CD4-positive, alpha-beta T cell treated with Interleukin-6 for 4 hours (primary cell): Measurements from ENCODE around the gene SFI1.

Source experiments
- DNase-seq: peaks from one replicate; pipeline ENCODE4 v3.0.0-alpha.2; 2020; ENCODE audit warnings: mixed read lengths

Gene SFI1

GRCh38 chr22:31602259-31602952 is 106.1 kb downstream of the SFI1 start:
- DNase-seq: no peak

GRCh38 chr22:31603081-31603525 is 106.8 kb downstream of the SFI1 start:
- DNase-seq: no peak

GRCh38 chr22:31603574-31603973 is 107.2 kb downstream of the SFI1 start:
- DNase-seq: no peak

- no peak for DNase-seq
These were observed 107.9 kb downstream of the SFI1 start for GRCh38 chr22:31604137-31604705.

- no peak for DNase-seq
These were observed 108.7 kb downstream of the SFI1 start for GRCh38 chr22:31604746-31605705.

GRCh38 chr22:31605851-31606585 is 109.7 kb downstream of the SFI1 start:
- DNase-seq: no peak

- DNase-seq: no peak
These were observed 111.4 kb downstream of the SFI1 start for GRCh38 chr22:31607696-31608095.

GRCh38 chr22:31609716-31610115 is 113.4 kb downstream of the SFI1 start:
- no peak for DNase-seq

GRCh38 chr22:31610611-31611010 is 114.3 kb downstream of the SFI1 start:
- DNase-seq: no peak

- DNase-seq: no peak
These were observed 114.9 kb downstream of the SFI1 start for GRCh38 chr22:31611061-31611760.

- no peak for DNase-seq
These were observed 116.6 kb downstream of the SFI1 start for GRCh38 chr22:31612891-31613285.

GRCh38 chr22:31613286-31613903 is 117.1 kb downstream of the SFI1 start:
- DNase-seq: no peak

- no peak for DNase-seq
These were observed 117.6 kb downstream of the SFI1 start for GRCh38 chr22:31613904-31614296.

GRCh38 chr22:31614781-31615490 is 118.6 kb downstream of the SFI1 start:
- DNase-seq: no peak

- no peak for DNase-seq
These were observed 119.1 kb downstream of the SFI1 start for GRCh38 chr22:31615491-31615860.

GRCh38 chr22:31615940-31616314 is 119.6 kb downstream of the SFI1 start:
- DNase-seq: no peak

GRCh38 chr22:31616315-31616980 is 120.1 kb downstream of the SFI1 start:
- DNase-seq: no peak

- no peak for DNase-seq
These were observed 121.7 kb downstream of the SFI1 start for GRCh38 chr22:31618057-31618456.

- DNase-seq: no peak
These were observed 122.3 kb downstream of the SFI1 start for GRCh38 chr22:31618471-31619176.
